HG02588 (cell line): Measurements from ENCODE around the gene TAC3.

Experiments
- ATAC-seq: cut with Tn5 transposase; IDR thresholded peaks from one replicate; pipeline ENCODE4 v1.9.1; 2021; ENCODE audit warnings: mild to moderate bottlenecking, moderate library complexity; ENCODE audit not compliant: unreplicated experiment

The TAC3 gene

GRCh38 chr12:57006809-57007475 is 9.4 kb downstream of the TAC3 start:
- ATAC-seq = no peak

- ATAC-seq = peak; percentile 65
These were observed 10.1 kb downstream of the TAC3 start, which contains the start of gene ZBTB39 for GRCh38 chr12:57005980-57006808. Gene ZBTB39, minus strand, starts transcription at chr12:57006546. Its CDS starts 1,629 bp downstream, at chr12:57004917.

DNA sequence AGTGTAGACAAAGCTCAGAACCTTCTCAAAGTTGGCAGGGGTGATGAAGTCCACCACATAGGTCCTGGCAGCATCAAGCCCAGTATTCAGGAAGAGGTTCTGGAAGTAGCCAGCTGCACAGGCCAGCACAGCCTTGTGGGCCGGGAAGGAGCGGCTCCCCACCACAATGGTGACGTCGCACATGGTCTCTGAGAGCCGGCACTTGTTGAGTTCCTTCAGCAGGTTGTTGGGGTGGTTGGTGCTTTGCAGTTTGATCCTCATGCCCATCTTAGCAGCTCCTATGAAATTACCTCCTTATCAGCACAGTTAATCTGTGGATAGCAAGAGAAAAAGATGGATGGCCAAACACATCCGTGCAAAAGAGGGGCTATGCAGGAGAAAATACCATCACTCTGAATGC is 11.7 kb downstream of the TAC3 start:
- no peak for ATAC-seq

GRCh38 chr12:57003395-57003794 is 12.9 kb downstream of the TAC3 start:
- ATAC-seq = no peak

- no peak for ATAC-seq
These were observed 14.9 kb downstream of the TAC3 start for GRCh38 chr12:57001448-57001906.

DNA sequence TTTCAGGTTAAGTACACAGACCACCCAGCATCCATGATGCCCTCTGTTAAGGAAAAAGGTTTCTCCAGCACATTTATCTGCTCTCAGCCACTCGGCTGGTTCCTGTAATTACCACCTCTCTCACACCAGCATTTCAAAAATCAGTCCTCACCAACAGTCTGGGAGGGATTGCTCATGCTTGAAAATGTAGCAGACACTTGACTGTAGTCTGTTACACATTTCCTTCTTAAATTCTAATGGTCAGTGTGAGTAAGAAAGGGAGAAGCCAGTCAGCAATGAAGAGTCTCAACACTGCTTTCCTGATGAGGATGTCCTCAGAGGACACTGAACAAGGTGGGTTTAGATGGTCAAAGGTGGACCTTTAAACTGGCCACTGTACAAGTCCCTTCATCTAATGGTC is 15.9 kb downstream of the TAC3 start:
- ATAC-seq = no peak

GRCh38 chr12:56999456-56999855 is 16.9 kb downstream of the TAC3 start:
- ATAC-seq = no peak

DNA sequence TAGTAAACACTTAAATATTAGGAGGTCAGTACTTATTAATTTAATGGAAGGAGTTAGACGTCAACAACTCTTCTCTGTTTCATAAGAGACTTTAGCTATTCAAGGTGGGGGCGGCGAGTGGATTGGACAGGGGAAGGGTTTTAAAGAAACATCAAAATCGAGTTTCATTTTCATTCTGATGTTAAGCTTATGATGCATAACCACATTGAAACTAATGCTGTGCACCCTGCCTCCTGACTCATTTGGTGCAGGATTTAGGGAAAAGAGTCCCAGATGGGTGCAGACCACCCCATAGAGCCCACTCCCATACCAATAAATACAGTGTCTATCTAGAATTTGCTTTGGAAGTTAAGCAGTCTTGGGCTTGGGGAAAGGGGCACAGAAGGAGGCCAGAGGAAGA is 17.3 kb downstream of the TAC3 start:
- ATAC-seq = peak; percentile 75

GRCh38 chr12:56998316-56998715 is 18.0 kb downstream of the TAC3 start:
- no peak for ATAC-seq

DNA sequence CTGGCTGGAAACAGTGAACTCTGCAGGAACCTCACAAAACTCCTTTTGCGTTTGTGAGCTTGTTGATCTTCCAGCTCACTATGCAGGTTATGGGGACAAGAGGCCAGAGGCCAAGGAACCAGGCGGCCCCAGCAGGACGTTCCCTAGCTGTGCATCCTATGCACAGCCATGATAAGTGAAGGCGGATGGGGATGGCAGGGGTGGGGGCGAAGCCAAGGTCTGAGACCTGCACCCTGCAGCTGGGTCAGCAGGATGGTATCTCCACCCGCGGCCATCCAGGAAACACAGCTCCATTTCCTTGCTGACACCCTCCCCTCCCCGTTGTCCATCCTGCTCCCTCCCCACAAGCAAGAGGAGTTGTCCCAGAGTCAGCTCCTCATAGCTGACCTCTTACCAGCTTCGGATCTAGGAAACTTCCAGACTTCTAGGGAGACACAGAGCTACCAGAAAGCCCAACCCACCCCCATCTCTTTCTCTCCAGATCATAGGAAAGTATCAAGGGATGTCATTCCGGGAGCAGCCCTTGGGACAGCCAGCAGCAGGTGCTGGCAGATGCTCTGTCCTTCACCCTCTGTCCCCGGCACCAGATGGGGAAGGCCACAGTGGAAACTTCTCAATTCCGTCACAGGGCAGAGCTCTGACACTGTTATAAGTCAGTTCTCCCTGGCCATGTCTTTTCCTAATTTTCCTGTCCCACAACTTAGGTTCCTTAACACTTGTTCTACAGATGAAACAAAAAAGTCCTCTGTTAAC is 19.4 kb downstream of the TAC3 start:
- no peak for ATAC-seq

DNA sequence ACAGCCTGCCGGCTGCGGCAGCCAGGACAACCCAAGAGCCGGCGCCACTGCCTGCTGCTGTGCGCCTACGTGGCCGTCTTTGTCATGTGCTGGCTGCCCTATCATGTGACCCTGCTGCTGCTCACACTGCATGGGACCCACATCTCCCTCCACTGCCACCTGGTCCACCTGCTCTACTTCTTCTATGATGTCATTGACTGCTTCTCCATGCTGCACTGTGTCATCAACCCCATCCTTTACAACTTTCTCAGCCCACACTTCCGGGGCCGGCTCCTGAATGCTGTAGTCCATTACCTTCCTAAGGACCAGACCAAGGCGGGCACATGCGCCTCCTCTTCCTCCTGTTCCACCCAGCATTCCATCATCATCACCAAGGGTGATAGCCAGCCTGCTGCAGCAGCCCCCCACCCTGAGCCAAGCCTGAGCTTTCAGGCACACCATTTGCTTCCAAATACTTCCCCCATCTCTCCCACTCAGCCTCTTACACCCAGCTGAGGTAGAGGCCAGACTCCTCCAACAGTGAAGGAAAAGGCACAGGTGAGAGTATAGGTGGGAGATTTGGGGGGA is 20.3 kb downstream of the TAC3 start:
- no peak for ATAC-seq

- ATAC-seq = no peak
These were observed 21.0 kb downstream of the TAC3 start for GRCh38 chr12:56995201-56995929.

DNA sequence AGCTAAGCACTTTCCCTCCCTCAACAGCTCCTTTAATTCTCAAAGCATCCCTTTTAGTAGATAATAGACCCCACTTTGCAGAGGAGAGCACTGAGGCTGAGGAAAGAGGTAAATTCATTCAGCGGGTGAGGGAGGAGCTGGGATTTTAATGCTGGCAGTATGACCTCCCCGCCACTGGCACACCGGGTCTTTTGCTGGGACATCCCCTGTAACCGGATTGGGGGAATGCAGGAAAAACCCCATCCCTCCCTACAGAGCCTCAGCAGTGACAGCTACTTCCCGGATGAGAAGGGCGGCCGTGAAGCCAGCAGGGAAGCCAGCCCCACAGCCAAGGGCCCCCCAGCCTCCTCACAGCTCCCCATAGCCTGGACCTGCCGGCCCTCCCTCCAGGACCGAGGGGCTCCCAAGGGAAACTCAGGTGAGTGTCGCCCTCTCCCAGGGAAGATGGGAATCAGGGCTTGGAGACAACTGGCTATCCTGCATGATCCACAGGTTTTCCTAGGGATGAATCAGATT is 22.0 kb downstream of the TAC3 start:
- ATAC-seq = no peak

- ATAC-seq = no peak
These were observed 23.0 kb downstream of the TAC3 start for GRCh38 chr12:56993346-56993745.

DNA sequence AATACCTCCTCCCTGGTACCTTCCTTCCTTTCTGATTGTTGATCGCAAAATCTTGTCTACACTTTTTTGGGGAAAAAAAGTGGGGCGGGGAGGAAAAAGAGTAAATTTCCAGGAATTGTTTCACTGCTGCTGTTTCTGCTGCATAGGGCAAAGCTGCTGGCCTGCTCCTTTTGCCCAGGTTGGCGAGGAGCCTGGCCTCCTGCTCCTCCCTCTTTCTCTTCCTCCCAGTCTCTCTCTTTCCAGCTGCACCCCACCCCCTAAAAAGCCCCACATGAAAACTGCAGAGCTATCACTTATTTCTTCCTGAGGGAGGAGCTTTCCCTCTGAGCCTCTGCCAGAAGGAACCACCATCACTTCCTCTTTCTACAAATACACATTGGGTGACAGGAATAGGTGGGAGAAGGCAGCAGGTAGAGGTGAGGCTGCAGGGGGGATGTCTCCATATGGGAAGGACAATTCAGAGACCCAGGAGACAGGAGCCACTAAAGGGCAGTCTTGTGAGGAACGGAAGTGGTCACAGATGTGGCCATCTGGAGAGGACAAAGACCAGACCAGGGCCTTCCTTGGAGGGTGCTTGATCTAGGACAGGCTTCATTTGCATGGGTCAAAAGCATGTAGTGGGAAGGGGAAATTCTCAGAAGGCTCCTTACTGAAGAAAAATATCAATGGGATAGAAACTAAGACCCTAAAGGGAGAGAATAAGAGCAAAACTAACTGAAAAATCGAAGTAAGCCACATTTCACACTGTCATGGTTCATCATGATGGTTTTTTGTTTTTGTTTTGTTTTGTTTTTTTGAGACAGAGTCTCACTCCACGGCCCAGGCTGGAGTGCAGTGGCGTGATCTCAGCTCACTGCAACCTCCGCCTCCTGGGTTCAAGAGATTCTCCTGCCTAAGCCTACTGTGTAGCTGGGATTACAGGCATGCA is 24.7 kb downstream of the TAC3 start:
- ATAC-seq = no peak

GRCh38 chr12:56990648-56991318 is 25.5 kb downstream of the TAC3 start:
- no peak for ATAC-seq

DNA sequence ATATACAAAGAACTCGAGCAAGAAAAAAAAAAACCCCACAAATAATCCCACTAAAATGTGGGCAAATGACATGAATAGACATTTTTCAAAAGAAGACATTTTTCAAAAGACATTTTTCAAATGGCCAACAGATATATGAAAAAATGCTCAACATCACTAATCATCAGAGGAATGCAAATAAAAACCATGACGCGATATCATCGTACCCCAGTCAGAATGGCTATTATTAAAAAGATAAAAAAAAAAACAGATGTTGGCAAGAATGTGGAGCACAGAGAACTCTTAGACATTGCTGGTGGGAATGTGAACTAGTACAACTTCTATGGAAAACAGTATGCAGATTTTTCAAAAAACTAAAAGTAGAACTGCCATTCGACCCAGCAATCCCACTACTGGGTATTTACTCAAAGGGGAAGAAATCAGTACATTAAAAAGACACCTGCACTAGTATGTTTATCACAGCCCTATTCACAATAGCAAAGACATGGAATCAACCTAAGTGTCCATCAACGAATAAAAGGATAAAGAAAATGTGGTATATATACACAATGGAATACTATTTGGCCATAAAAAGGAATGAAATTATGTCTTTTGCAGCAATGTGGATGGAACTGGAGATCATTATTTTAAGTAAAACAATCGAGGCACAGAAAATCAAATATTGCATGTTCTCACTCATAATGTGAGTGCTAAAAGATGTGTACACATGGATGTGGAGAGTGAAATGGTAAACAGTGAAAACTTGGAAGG is 26.3 kb downstream of the TAC3 start:
- ATAC-seq = no peak

DNA sequence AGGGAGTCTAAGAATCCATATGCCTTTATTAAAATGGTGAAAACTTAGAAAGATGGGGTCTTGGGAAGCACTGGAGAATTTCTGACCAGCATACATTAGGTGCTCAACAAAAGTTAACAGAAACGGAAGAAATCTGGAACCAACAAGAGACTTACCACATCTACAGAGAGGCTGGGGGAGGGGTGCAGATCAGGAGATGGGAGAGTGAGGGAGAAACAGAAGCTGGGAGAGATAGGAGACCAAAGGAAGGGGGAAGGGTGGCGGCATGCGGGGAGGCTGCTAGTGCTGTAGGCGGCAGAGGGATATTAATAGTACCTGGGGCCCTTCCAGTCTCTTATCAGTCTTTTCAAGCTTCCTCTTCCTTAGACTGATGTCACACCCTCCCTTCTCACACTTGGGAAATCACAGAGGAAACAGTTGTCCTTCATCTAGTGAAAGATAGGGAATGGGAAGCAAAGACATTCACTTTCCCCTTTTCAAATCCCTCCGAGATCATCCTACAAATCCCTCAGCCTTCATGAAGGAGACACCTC is 28.1 kb downstream of the TAC3 start:
- no peak for ATAC-seq
